GM18519 (cell line): Measurements from ENCODE around the gene AP3M1.

Source experiments
- ATAC-seq: cut with Tn5 transposase; IDR thresholded peaks from one replicate; pipeline ENCODE4 v1.9.1; 2021; ENCODE audit warnings: mild to moderate bottlenecking, moderate library complexity; ENCODE audit not compliant: unreplicated experiment, low FRiP score

Gene AP3M1

GRCh38 chr10:74081941-74082718, 68.5 kb downstream of the AP3M1 start:
- no peak for ATAC-seq

DNA sequence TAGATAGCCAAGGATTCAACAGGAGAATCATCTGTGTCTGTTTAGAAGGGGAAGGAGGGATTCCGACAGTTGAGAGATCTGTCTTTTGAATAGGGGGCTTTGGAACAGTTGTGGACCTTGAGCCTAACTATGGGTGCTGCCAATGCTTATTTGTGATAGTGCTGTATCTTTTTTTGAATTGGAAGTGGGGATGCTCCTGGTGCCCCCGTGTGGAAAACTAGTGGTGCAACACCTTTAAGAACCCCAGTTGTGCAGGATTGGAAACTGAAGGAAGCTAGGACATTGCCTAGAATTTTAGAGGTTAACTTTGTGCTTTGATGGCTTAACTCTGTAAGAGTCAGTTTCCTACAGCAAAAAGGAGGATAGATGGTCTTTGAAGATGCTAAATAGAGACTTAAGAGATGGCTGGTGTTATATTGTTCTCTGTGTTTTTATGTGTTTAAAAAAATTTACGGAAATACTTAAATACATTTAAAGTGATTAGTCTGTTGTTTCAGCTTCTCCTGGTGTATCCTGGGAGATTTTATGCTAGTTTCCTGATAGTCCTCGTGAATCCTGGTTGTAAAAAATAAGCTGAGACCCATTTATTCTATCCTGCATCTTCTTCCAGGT, 69.3 kb downstream of the AP3M1 start:
- no peak for ATAC-seq

- ATAC-seq = no peak
These were observed 70.6 kb downstream of the AP3M1 start for GRCh38 chr10:74079936-74080590.

- ATAC-seq = no peak
These were observed 71.3 kb downstream of the AP3M1 start for GRCh38 chr10:74079028-74079935.

DNA sequence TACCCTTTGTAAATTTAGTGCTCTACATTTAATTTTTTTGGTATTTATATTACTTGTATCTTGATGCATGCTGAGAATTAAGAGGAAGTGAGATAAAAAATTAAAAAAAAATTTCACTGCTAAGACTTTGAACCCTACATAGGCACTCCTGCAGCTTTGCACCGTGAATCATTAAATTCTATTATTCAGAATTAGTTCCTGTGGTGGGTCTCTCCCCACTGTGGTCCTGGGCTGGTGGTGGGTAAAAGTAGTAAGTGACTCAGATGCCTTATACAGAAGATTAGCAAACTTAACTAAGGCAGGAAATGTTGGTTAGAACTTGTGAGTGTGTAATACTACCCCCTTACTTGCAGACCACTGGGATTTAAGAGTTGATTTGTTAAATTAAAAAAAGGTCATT, 72.6 kb downstream of the AP3M1 start:
- ATAC-seq = no peak

DNA sequence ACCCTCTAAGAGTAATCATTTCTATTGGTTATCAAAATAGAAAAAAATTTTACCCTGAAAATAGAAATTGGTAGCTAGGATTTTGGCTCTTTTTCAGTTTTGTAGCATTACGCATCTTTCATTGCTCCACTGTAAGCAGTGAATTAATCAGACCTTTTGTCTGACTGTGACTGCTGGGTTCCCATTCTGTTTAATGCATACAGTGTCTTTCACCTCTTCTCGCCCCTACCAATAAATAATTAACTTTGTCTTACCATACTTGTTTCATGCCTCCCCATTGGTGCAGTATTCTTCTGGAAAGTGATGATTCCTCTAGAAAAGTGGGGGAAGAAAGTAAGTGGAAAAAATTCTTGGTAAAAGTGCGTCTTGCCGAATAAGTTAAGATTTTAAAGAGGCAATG, 73.2 kb downstream of the AP3M1 start:
- no peak for ATAC-seq

DNA sequence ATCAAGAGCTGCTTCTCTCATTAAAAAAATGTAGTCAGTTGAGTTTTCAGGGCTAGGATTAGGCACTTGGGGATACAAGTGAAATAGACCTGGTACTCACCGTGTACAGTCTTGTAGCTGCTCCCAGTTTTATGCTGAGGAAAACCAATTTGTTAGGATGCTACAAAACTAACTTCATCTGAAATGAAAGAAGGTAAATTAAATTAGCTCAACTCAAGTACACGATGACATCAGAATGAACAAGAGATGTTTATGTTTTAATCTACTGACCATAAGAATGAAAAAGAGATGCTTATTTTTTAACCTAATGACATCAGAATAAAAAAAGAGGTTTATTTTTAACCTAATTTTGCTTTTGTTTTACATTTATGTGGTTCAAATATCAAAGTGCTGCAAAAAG, 73.7 kb downstream of the AP3M1 start:
- no peak for ATAC-seq

DNA sequence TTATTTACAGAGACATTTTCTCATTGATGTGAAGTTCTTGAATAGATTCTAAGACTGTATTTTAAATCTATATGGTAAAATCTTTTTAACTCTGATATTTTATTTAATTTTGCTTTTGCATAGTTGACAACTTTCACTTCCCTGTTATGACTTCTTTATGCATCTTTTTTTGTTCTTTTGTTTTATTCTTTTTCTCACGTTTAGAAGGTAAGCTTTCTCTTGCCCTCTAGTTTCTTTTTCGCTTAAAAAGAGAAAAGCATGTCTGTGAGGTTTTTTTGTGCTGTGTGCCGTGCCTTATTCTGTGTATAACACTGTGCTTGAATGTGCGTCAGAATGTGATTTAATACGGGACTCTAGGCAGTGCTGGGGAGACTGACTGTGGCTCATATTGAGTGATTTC, 74.7 kb downstream of the AP3M1 start:
- ATAC-seq = no peak

DNA sequence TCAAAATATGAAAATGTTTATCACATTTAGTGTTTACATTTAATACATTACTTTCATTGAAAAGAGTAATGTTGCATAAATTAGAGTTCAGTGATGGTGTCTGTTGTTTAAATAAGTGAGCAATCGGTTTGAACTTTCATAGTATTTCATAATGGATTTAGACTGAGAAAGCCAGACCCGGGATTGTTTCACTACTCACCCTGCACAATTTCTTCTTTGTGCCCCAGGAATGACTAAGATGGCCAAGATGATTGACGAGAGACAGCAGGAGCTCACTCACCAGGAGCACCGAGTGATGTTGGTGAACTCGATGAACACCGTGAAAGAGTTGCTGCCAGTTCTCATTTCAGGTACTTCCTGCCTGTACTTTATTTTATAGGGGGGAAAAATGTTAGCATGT, 78.1 kb downstream of the AP3M1 start:
- ATAC-seq = no peak

- no peak for ATAC-seq
These were observed 79.5 kb downstream of the AP3M1 start for GRCh38 chr10:74071157-74071556.
